PC-3 (cell line): ENCODE results near the gene FAM221A. TPM values are rescaled to one million over a fixed set of nuclear protein-coding genes. Genes with fewer than 3 reads are reported as not detected.
"Not testable (repeated sequence)": the region's sequence is repeated elsewhere in the genome, so short reads cannot be mapped to it uniquely, and the experiment has no call there.

Source experiments
- ATAC-seq: fragments of 200-7000 bp; cut with Tn5 transposase; 2 replicates; pipeline ENCODE4 v1.9.1; 2020; ENCODE audit warnings: mild to moderate bottlenecking, moderate library complexity
- BruUV-seq: library from RNA; stranded (reverse); fragments of 400-500 nt; replicated peaks from 2 replicates; lab custom pipeline; 2021; lab: Mats Ljungman, UMichigan
- CTCF ChIA-PET: fragments of 300-600 bp; sonication (Branson Sonifier 250); formaldehyde crosslinking; loops from one replicate; lab custom pipeline; 2022; ENCODE audit warnings: antibody characterized with exemption; lab: Charles Lee
- POLR2A ChIA-PET: fragments of 300-600 bp; sonication (Branson Sonifier 250); formaldehyde crosslinking; loops from one replicate; lab custom pipeline; 2022; ENCODE audit warnings: antibody characterized with exemption; ENCODE audit not compliant: unreplicated experiment; lab: Charles Lee
- DNase-seq: peaks from one replicate; pipeline ENCODE4 v3.0.0-alpha.2; 2015
- H2AFZ ChIP-seq: fragments of 300-600 bp; sonication (generic); 2 replicates; pipeline ENCODE4 v1.6.0; 2016; ENCODE audit warnings: antibody characterized with exemption, low read length
- H3F3A ChIP-seq: fragments of 300-600 bp; sonication (generic); one replicate; pipeline ENCODE4 v1.6.0; 2017; ENCODE audit warnings: antibody characterized with exemption, low read length, control low read depth, mild to moderate bottlenecking; ENCODE audit not compliant: unreplicated experiment
- H3K27ac ChIP-seq: fragments of 300-600 bp; sonication (generic); 2 replicates; pipeline ENCODE4 v1.5.1; 2016; ENCODE audit warnings: mild to moderate bottlenecking, low read length
- H3K27me3 ChIP-seq: fragments of 300-600 bp; sonication (generic); 2 replicates; pipeline ENCODE4 v1.6.1; 2016; ENCODE audit warnings: low read length, mixed read lengths
- H3K36me3 ChIP-seq: fragments of 300-600 bp; sonication (generic); 2 replicates; pipeline ENCODE4 v1.6.1; 2016; ENCODE audit warnings: low read depth, mixed run types, low read length, mixed read lengths
- H3K4me1 ChIP-seq: fragments of 300-600 bp; sonication (generic); 2 replicates; pipeline ENCODE4 v1.5.1; 2016; ENCODE audit warnings: low read length; ENCODE audit not compliant: insufficient read depth
- H3K4me2 ChIP-seq: fragments of 300-600 bp; sonication (generic); 2 replicates; pipeline ENCODE4 v1.6.0; 2016; ENCODE audit warnings: low read length
- H3K4me3 ChIP-seq: fragments of 300-600 bp; sonication (generic); 2 replicates; pipeline ENCODE4 v1.5.1; 2016; ENCODE audit warnings: mild to moderate bottlenecking, low read length, mixed read lengths
- H3K79me2 ChIP-seq: fragments of 300-600 bp; sonication (generic); 2 replicates; pipeline ENCODE4 v1.6.1; 2017; ENCODE audit warnings: low read length, mixed read lengths
- H3K9ac ChIP-seq: fragments of 300-600 bp; sonication (generic); 2 replicates; pipeline ENCODE4 v1.6.0; 2016; ENCODE audit warnings: mild to moderate bottlenecking, low read length
- H3K9me2 ChIP-seq: fragments of 300-600 bp; sonication (generic); replicated peaks from 2 replicates; pipeline ENCODE4 v1.6.1; 2016; ENCODE audit warnings: mixed run types, low read length, mixed read lengths
- H3K9me3 ChIP-seq: fragments of 300-600 bp; sonication (generic); 2 replicates; pipeline ENCODE4 v1.6.1; 2016; ENCODE audit warnings: low read length, mixed read lengths
- H4K20me1 ChIP-seq: fragments of 300-600 bp; sonication (generic); 2 replicates; pipeline ENCODE4 v1.6.1; 2016; ENCODE audit warnings: low read length, mixed read lengths
- CTCF ChIP-seq: fragments of 300-600 bp; sonication (generic); conservative IDR thresholded peaks from 2 replicates; pipeline ENCODE4 v1.5.1; 2017; ENCODE audit warnings: antibody characterized with exemption, low read depth, mild to moderate bottlenecking, low read length
- EZH2 ChIP-seq: fragments of 300-600 bp; sonication (generic); IDR thresholded peaks from one replicate; pipeline ENCODE4 v1.6.1; 2017; ENCODE audit warnings: antibody characterized with exemption, mild to moderate bottlenecking, low read length; ENCODE audit not compliant: unreplicated experiment
- EZH2phosphoT487 ChIP-seq: fragments of 300-600 bp; sonication (generic); IDR thresholded peaks from 2 replicates; pipeline ENCODE4 v1.6.1; 2018; ENCODE audit warnings: mild to moderate bottlenecking, antibody characterized with exemption, low read length, borderline replicate concordance
- intact Hi-C: fragments of 100-400 bp; cut with micrococcal nuclease; formaldehyde crosslinking; loops from 2 replicates; pipeline ENCODE4 v1.9.0; 2023
- total RNA-seq: library from RNA; depleted of rRNA; stranded (reverse); fragments of >200 nt; gene quantifications from 2 replicates; pipeline ENCODE4 v1.2.3, GENCODE V29; 2014

FAM221A gene
- total RNA-seq, 1 experiment from 2014 or later = 5.6 TPM

GRCh38 chr7:23724113-23724512 is 44.1 kb downstream of the FAM221A start:
- POLR2A ChIA-PET, ATAC-seq, H3K9ac ChIP-seq, H3K36me3 ChIP-seq, H3K79me2 ChIP-seq, H3K4me3 ChIP-seq, H3K27ac ChIP-seq, H3K9me2 ChIP-seq, H3K4me2 ChIP-seq, H3K4me1 ChIP-seq, H2AFZ ChIP-seq, BruUV-seq, H3K9me3 ChIP-seq, H3F3A ChIP-seq, CTCF ChIA-PET, H4K20me1 ChIP-seq, DNase-seq, intact Hi-C loops, H3K27me3 ChIP-seq: not testable (repeated sequence)

GRCh38 chr7:23742051-23742450 is 62.1 kb downstream of the FAM221A start:
- DNase-seq (no peak), ATAC-seq (no peak; the same call in 1 of the 2 replicates)
- Histone ChIP-seq H3K4me3 (no peak overlapping the region), H4K20me1 (no peaks in the 10 kb centered on the region), H3K36me3 (no peaks in the 10 kb centered on the region), H2AFZ (no peak overlapping the region), H3F3A (no peaks in the 10 kb centered on the region), H3K9ac (no peak overlapping the region), H3K4me2 (no peak overlapping the region), H3K9me3 (peaks cover 13% of the 10 kb centered on the region; the same call in 1 of the 2 replicates), H3K27ac (no peak overlapping the region), H3K9me2 (no peaks in the 10 kb centered on the region), H3K27me3 (no peaks in the 10 kb centered on the region), H3K4me1 (no peaks in the 10 kb centered on the region), H3K79me2 (no peaks in the 10 kb centered on the region)
- TF ChIP-seq EZH2 (no peak), EZH2phosphoT487 (no peak), CTCF (no peak)
- CTCF ChIA-PET = no interaction called here
- no TSS peak for BruUV-seq
- intact Hi-C loops = no loop called here
- POLR2A ChIA-PET = no interaction called here

GRCh38 chr7:23743226-23743625 is 63.2 kb downstream of the FAM221A start:
- no TSS peak for BruUV-seq
- ATAC-seq (no peak), DNase-seq (no peak)
- no peaks in the 10 kb centered on the region for H3K9me2 ChIP-seq
- H3K4me3 ChIP-seq = no peak overlapping the region
- H3F3A ChIP-seq = no peaks in the 10 kb centered on the region
- no peaks in the 10 kb centered on the region for H4K20me1 ChIP-seq
- no peaks in the 10 kb centered on the region for H3K4me1 ChIP-seq
- no peak overlapping the region for H3K9ac ChIP-seq
- ChIA-PET CTCF (no interaction called here), POLR2A (no interaction called here)
- intact Hi-C loops = no loop called here
- no peak overlapping the region for H3K4me2 ChIP-seq
- H3K36me3 ChIP-seq = no peaks in the 10 kb centered on the region
- TF ChIP-seq EZH2 (no peak), CTCF (no peak), EZH2phosphoT487 (no peak)
- no peaks in the 10 kb centered on the region for H3K79me2 ChIP-seq
- H3K27ac ChIP-seq = no peak overlapping the region
- no peak overlapping the region for H2AFZ ChIP-seq
- no peaks in the 10 kb centered on the region for H3K27me3 ChIP-seq
- peaks cover 13% of the 10 kb centered on the region; the same call in 1 of the 2 replicates for H3K9me3 ChIP-seq
